SK-N-SH treated with all-trans-retinoic acid at 6 μM for 48 hours (cell line): ENCODE data around the gene AMACR.

Experiments
- ATAC-seq: fragments of 200-7000 bp; cut with Tn5 transposase; 3 replicates; pipeline ENCODE4 v1.9.1; 2020; ENCODE audit warnings: mild to moderate bottlenecking, moderate library complexity
- ARNTL ChIP-seq: fragments of 450-650 bp; formaldehyde crosslinking; IDR thresholded peaks from 2 replicates; pipeline ENCODE4 v1.5.0; 2020; ENCODE audit warnings: low read depth, mild to moderate bottlenecking, moderate library complexity, borderline replicate concordance
- BACH2 ChIP-seq: fragments of 250-450 bp; sonication (Bioruptor Pico); IDR thresholded peaks from 2 replicates; pipeline ENCODE4 v1.9.0; 2021; ENCODE audit warnings: mild to moderate bottlenecking, borderline replicate concordance
- CREB5 ChIP-seq: fragments of 250-450 bp; sonication (Bioruptor Pico); IDR thresholded peaks from 2 replicates; pipeline ENCODE4 v1.5.1; 2020; ENCODE audit warnings: low read depth, mild to moderate bottlenecking, moderate library complexity
- CSDC2 ChIP-seq: fragments of 250-450 bp; sonication (Bioruptor Pico); IDR thresholded peaks from 2 replicates; pipeline ENCODE4 v1.5.0; 2020; ENCODE audit warnings: mild to moderate bottlenecking, moderate library complexity
- CSRNP3 ChIP-seq: fragments of 250-450 bp; sonication (Bioruptor Pico); IDR thresholded peaks from 2 replicates; pipeline ENCODE4 v1.5.1; 2021; ENCODE audit warnings: mild to moderate bottlenecking, moderate library complexity
- ESRRG ChIP-seq: fragments of 250-450 bp; sonication (Bioruptor Pico); IDR thresholded peaks from 2 replicates; pipeline ENCODE4 v1.6.1; 2021; ENCODE audit warnings: mild to moderate bottlenecking
- GLIS3 ChIP-seq: fragments of 250-450 bp; sonication (Bioruptor Pico); IDR thresholded peaks from 2 replicates; pipeline ENCODE4 v1.5.0; 2020; ENCODE audit warnings: mild to moderate bottlenecking, moderate library complexity
- ISL1 ChIP-seq: fragments of 250-450 bp; sonication (Bioruptor Pico); IDR thresholded peaks from 2 replicates; pipeline ENCODE4 v2.1.2; 2022; ENCODE audit warnings: mild to moderate bottlenecking, moderate library complexity
- OSR1 ChIP-seq: fragments of 250-450 bp; sonication (Bioruptor Pico); IDR thresholded peaks from 2 replicates; pipeline ENCODE4 v1.8.0; 2022; ENCODE audit warnings: moderate library complexity, mild to moderate bottlenecking, inconsistent platforms
- PATZ1 ChIP-seq: fragments of 250-450 bp; sonication (Bioruptor Pico); IDR thresholded peaks from 2 replicates; pipeline ENCODE4 v1.8.0; 2020; ENCODE audit warnings: mild to moderate bottlenecking, moderate library complexity, borderline replicate concordance
- PPARA ChIP-seq: fragments of 250-450 bp; sonication (Bioruptor Pico); IDR thresholded peaks from 2 replicates; pipeline ENCODE4 v1.5.0; 2020; ENCODE audit warnings: mild to moderate bottlenecking, borderline replicate concordance
- RARB ChIP-seq: fragments of 250-450 bp; sonication (Bioruptor Pico); IDR thresholded peaks from 2 replicates; pipeline ENCODE4 v1.8.0; 2021; ENCODE audit warnings: mild to moderate bottlenecking, moderate library complexity
- SNAI2 ChIP-seq: fragments of 250-450 bp; sonication (Bioruptor Pico); IDR thresholded peaks from 2 replicates; pipeline ENCODE4 v1.5.0; 2020; ENCODE audit warnings: mild to moderate bottlenecking, moderate library complexity
- TCF4 ChIP-seq: fragments of 250-450 bp; sonication (Bioruptor Pico); IDR thresholded peaks from 2 replicates; pipeline ENCODE4 v1.8.0; 2021; ENCODE audit warnings: mild to moderate bottlenecking, moderate library complexity, borderline replicate concordance
- TOX ChIP-seq: fragments of 250-450 bp; sonication (Bioruptor Pico); IDR thresholded peaks from 2 replicates; pipeline ENCODE4 v1.8.0; 2021; ENCODE audit warnings: mild to moderate bottlenecking, moderate library complexity, borderline replicate concordance
- TSHZ2 ChIP-seq: fragments of 250-450 bp; sonication (Bioruptor Pico); IDR thresholded peaks from 2 replicates; pipeline ENCODE4 v1.5.0; 2020; ENCODE audit warnings: mild to moderate bottlenecking, moderate library complexity
- ZC3H10 ChIP-seq: fragments of 250-450 bp; sonication (Bioruptor Pico); IDR thresholded peaks from 2 replicates; pipeline ENCODE4 v1.5.1; 2021; ENCODE audit warnings: mild to moderate bottlenecking, moderate library complexity
- ZFP3 ChIP-seq: fragments of 250-450 bp; sonication (Bioruptor Pico); IDR thresholded peaks from 2 replicates; pipeline ENCODE4 v1.5.0; 2020; ENCODE audit warnings: mild to moderate bottlenecking, moderate library complexity
- ZFP30 ChIP-seq: fragments of 450-650 bp; formaldehyde crosslinking; IDR thresholded peaks from 2 replicates; pipeline ENCODE4 v1.5.0; 2022; ENCODE audit warnings: mild to moderate bottlenecking, moderate library complexity
- ZNF565 ChIP-seq: fragments of 450-650 bp; formaldehyde crosslinking; conservative IDR thresholded peaks from 2 replicates; pipeline ENCODE4 v1.5.0; 2020; ENCODE audit warnings: low read depth, mild to moderate bottlenecking, moderate library complexity
- ZNF8 ChIP-seq: fragments of 450-650 bp; formaldehyde crosslinking; IDR thresholded peaks from 2 replicates; pipeline ENCODE4 v1.5.0; 2020; ENCODE audit warnings: mild to moderate bottlenecking, moderate library complexity

Gene AMACR

GRCh38 chr5:33994845-33995244, 13.0 kb downstream of the AMACR start (continued):
- TF ChIP-seq CSRNP3 (CRISPR knock-in tag) (no peak), ZNF8 (CRISPR knock-in tag) (no peak), GLIS3 (no peak), ZC3H10 (CRISPR knock-in tag) (no peak), PPARA (no peak), ZFP30 (CRISPR knock-in tag) (no peak), CSDC2 (CRISPR knock-in tag) (no peak), RARB (CRISPR knock-in tag) (no peak), ZNF565 (CRISPR knock-in tag) (no peak), ZFP3 (CRISPR knock-in tag) (no peak), TOX (no peak)

GRCh38 chr5:33992864-33993263, 15.0 kb downstream of the AMACR start:
- ATAC-seq: no peak

GRCh38 chr5:33985447-33985846, 22.4 kb downstream of the AMACR start:
- ATAC-seq: no peak
- TF ChIP-seq CSRNP3 (CRISPR knock-in tag) (no peak), OSR1 (CRISPR knock-in tag) (no peak), CSDC2 (CRISPR knock-in tag) (no peak), ZNF565 (CRISPR knock-in tag) (no peak), ZFP30 (CRISPR knock-in tag) (no peak), SNAI2 (CRISPR knock-in tag) (no peak), ISL1 (no peak), ESRRG (CRISPR knock-in tag) (no peak), CREB5 (no peak)

More at GRCh38 chr5:33992864-33993263, 15.0 kb downstream of the AMACR start:
- TF ChIP-seq ARNTL (CRISPR knock-in tag) (no peak), TCF4 (CRISPR knock-in tag) (no peak), ZNF8 (CRISPR knock-in tag) (no peak), CSDC2 (CRISPR knock-in tag) (no peak), PATZ1 (CRISPR knock-in tag) (no peak), BACH2 (CRISPR knock-in tag) (no peak)
- TF ChIP-seq, all 23 proteins: peak for 0

GRCh38 chr5:33984671-33985124, 23.2 kb downstream of the AMACR start, which contains the start of gene SLC45A2:
SLC45A2 (minus strand) TSS chr5:33984693; CDS start chr5:33984583, 110 bp downstream.
- no peak for ATAC-seq
- no peak for TF ChIP-seq CREB5
- TF ChIP-seq OSR1 (CRISPR knock-in tag): no peak
- TF ChIP-seq TOX: no peak
- TF ChIP-seq, all 23 proteins: peak for 0

GRCh38 chr5:33984178-33984577, 23.7 kb downstream of the AMACR start:
- ATAC-seq: no peak
- TF ChIP-seq SNAI2 (CRISPR knock-in tag): no peak
- no peak for TF ChIP-seq OSR1 (CRISPR knock-in tag)
- no peak for TF ChIP-seq ARNTL (CRISPR knock-in tag)
- no peak for TF ChIP-seq TSHZ2 (CRISPR knock-in tag)
- TF ChIP-seq PATZ1 (CRISPR knock-in tag): no peak
- no peak for TF ChIP-seq CSRNP3 (CRISPR knock-in tag)
